Panc1 (cell line): ENCODE data around the gene BSND. TPM values are rescaled to one million over a fixed set of nuclear protein-coding genes. Genes with fewer than 3 reads are reported as not detected.

Experiments used
- ATAC-seq: fragments of 200-7000 bp; cut with Tn5 transposase; 2 replicates; pipeline ENCODE4 v1.9.1; 2020; ENCODE audit warnings: mild to moderate bottlenecking, moderate library complexity
- BruUV-seq: library from RNA; stranded (reverse); fragments of 400-500 nt; replicated peaks from 2 replicates; lab custom pipeline; 2021; lab: Mats Ljungman, UMichigan
- CTCF ChIA-PET: fragments of 300-600 bp; sonication (Branson Sonifier 250); formaldehyde crosslinking; loops from one replicate; lab custom pipeline; 2022; ENCODE audit warnings: antibody characterized with exemption; lab: Charles Lee
- POLR2A ChIA-PET: fragments of 300-600 bp; sonication (Branson Sonifier 250); formaldehyde crosslinking; loops from one replicate; lab custom pipeline; 2022; ENCODE audit warnings: antibody characterized with exemption; lab: Charles Lee
- DNase-seq: peaks from one replicate; pipeline ENCODE4 v3.0.0-alpha.2; 2010; ENCODE audit warnings: low read depth, low spot score
- H3K27ac ChIP-seq: 2 replicates; pipeline ENCODE4 v1.5.1; 2011; ENCODE audit warnings: mild to moderate bottlenecking, low read length, inconsistent platforms
- H3K27me3 ChIP-seq: fragments of 200-500 bp; sonication (Bioruptor generic); 2 replicates; pipeline ENCODE4 v1.6.0; 2014; ENCODE audit warnings: low read length, inconsistent platforms; ENCODE audit not compliant: control insufficient read depth, insufficient read depth
- H3K36me3 ChIP-seq: fragments of 200-500 bp; sonication (Bioruptor generic); 2 replicates; pipeline ENCODE4 v1.5.1; 2014; ENCODE audit warnings: inconsistent platforms, mild to moderate bottlenecking, low read length, moderate library complexity; ENCODE audit not compliant: control insufficient read depth, insufficient read depth
- H3K4me1 ChIP-seq: 2 replicates; pipeline ENCODE4 v1.5.1; 2011; ENCODE audit warnings: inconsistent platforms, mild to moderate bottlenecking, low read length, moderate library complexity; ENCODE audit not compliant: control insufficient read depth, insufficient read depth
- H3K4me3 ChIP-seq, 2 experiments: 2 replicates each; pipeline ENCODE4 v1.5.1; 2011 to 2012; ENCODE audit warnings: low read depth in 2 of 2, low read length in 2 of 2, mild to moderate bottlenecking in 2 of 2, inconsistent platforms in 1 of 2, moderate library complexity in 1 of 2
- H3K9me3 ChIP-seq: fragments of 200-500 bp; sonication (Bioruptor generic); 2 replicates; pipeline ENCODE4 v1.5.1; 2014; ENCODE audit warnings: low read depth, mild to moderate bottlenecking, inconsistent platforms, low read length, moderate library complexity; ENCODE audit not compliant: control insufficient read depth, insufficient read depth
- POLR2AphosphoS5 ChIP-seq: IDR thresholded peaks from 2 replicates; pipeline ENCODE4 v1.6.1; 2012; ENCODE audit warnings: mild to moderate bottlenecking, low read depth, low read length, moderate library complexity
- SIN3A ChIP-seq: IDR thresholded peaks from 2 replicates; pipeline ENCODE4 v1.6.1; 2012; ENCODE audit warnings: low read depth, mild to moderate bottlenecking, low read length, moderate library complexity, borderline replicate concordance; ENCODE audit not compliant: insufficient read depth
- TCF7L2 ChIP-seq: IDR thresholded peaks from 2 replicates; pipeline ENCODE4 v1.6.1; 2011; ENCODE audit warnings: mild to moderate bottlenecking, low read depth, low read length, inconsistent platforms
- in situ Hi-C: cut with HindIII; loops from 2 replicates; pipeline ENCODE4 v1.10.0; 2016; ENCODE audit warnings: low sequenced_read_pairs, low pct_unique_long_range_greater_than_20kb
- intact Hi-C: fragments of 100-400 bp; cut with micrococcal nuclease; formaldehyde crosslinking; loops from one replicate; pipeline ENCODE4 v1.10.0; 2022; ENCODE audit not compliant: unreplicated experiment
- total RNA-seq: library from RNA; stranded (reverse); gene quantifications from one replicate; pipeline ENCODE4 v1.2.1, GENCODE V29; 2021; ENCODE audit not compliant: unreplicated experiment
- TF ChIP-seq, protein P1 (sequence below), 2 experiments: IDR thresholded peaks; 2 replicates each; pipeline ENCODE4 v1.6.1; 2011 to 2012; ENCODE audit warnings: low read depth in 2 of 2, control low read depth in 1 of 2, low read length in 1 of 2, mild to moderate bottlenecking in 1 of 2, moderate library complexity in 1 of 2; ENCODE audit not compliant: insufficient read depth in 1 of 2
- TF ChIP-seq, protein P2 (sequence below): fragments of 450-650 bp; IDR thresholded peaks from 2 replicates; pipeline ENCODE4 v1.5.1; 2017; ENCODE audit warnings: mild to moderate bottlenecking

BSND gene
- total RNA-seq, 1 experiment from 2014 or later = not detected

DNA sequence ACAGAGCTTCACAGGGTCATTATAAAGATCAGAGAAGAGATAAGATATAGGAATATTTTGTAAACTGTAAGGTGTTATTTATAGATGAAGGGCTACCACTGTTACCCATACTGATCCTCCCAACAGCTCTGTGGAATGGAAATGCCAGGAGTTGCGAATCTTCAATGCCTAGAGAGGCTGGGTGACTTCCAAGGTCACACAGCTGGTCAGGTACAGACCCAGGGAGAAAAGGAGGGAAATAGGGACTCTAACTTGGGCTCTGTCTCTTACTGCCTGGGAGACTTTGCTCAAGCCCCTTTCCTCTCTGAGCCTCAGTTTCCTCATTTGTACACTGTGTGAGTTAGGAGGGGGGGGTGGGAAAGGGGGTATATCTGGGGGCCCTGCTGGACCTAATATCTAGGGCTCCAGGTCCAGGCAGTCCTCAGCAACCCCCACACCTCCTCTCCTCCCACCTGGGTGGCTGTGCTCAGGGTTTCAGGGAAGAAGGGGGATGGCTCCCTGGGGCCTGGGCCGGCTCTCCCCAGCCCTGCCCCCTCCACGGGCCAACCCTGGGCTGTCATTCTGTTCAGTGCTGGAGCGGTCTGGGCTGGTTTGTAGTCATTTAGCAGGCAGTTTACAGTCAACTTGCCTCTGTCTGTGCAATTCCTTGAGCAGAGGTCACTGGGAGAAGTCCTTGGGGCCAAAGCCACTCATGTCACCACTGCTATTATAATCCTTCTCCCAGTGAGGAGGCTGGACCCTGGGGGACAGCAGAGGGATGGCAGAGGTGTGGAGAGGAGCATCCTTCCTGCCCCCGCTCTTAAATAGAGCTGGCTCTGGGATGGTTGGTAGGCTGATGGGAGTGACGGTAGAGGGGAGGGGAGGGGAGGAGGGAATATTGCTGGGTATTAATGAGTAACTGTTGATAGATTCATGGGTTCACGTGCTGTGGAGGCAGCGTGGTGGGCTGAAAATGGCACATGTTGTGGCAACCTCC is 1.7 kb downstream of the BSND start:
- ATAC-seq (no peak), DNase-seq (no peak)
- Histone ChIP-seq H3K36me3 (no peaks in the 10 kb centered on the region), H3K27ac (no peak overlapping the region), H3K27me3 (no peaks in the 10 kb centered on the region), H3K9me3 (no peaks in the 10 kb centered on the region), H3K4me3 (no peak overlapping the region), H3K4me1 (no peaks in the 10 kb centered on the region)
- intact Hi-C loops (no loop called here), in situ Hi-C loops (no loop called here)
- ChIA-PET CTCF (interaction anchor here (0.8 kb wide), 1 partner anchor 10 kb away, joined by 3 read pairs; no protein-coding TSS in a partner anchor), POLR2A (interaction anchor here (0.6 kb wide), 1 partner anchor 136 kb away, joined by 3 read pairs; no protein-coding TSS in a partner anchor)
- TF ChIP-seq SIN3A (no peak), TCF7L2 (no peak), POLR2AphosphoS5 (no peak)
- TF ChIP-seq, protein P1, sequence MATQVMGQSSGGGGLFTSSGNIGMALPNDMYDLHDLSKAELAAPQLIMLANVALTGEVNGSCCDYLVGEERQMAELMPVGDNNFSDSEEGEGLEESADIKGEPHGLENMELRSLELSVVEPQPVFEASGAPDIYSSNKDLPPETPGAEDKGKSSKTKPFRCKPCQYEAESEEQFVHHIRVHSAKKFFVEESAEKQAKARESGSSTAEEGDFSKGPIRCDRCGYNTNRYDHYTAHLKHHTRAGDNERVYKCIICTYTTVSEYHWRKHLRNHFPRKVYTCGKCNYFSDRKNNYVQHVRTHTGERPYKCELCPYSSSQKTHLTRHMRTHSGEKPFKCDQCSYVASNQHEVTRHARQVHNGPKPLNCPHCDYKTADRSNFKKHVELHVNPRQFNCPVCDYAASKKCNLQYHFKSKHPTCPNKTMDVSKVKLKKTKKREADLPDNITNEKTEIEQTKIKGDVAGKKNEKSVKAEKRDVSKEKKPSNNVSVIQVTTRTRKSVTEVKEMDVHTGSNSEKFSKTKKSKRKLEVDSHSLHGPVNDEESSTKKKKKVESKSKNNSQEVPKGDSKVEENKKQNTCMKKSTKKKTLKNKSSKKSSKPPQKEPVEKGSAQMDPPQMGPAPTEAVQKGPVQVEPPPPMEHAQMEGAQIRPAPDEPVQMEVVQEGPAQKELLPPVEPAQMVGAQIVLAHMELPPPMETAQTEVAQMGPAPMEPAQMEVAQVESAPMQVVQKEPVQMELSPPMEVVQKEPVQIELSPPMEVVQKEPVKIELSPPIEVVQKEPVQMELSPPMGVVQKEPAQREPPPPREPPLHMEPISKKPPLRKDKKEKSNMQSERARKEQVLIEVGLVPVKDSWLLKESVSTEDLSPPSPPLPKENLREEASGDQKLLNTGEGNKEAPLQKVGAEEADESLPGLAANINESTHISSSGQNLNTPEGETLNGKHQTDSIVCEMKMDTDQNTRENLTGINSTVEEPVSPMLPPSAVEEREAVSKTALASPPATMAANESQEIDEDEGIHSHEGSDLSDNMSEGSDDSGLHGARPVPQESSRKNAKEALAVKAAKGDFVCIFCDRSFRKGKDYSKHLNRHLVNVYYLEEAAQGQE (IDR thresholded peaks at IDR 0.05; ENCODE audit: insufficient read depth in 1 of 2, low read depth in 2 of 2, low read length in 1 of 2) = no peak
- TF ChIP-seq, protein P2, sequence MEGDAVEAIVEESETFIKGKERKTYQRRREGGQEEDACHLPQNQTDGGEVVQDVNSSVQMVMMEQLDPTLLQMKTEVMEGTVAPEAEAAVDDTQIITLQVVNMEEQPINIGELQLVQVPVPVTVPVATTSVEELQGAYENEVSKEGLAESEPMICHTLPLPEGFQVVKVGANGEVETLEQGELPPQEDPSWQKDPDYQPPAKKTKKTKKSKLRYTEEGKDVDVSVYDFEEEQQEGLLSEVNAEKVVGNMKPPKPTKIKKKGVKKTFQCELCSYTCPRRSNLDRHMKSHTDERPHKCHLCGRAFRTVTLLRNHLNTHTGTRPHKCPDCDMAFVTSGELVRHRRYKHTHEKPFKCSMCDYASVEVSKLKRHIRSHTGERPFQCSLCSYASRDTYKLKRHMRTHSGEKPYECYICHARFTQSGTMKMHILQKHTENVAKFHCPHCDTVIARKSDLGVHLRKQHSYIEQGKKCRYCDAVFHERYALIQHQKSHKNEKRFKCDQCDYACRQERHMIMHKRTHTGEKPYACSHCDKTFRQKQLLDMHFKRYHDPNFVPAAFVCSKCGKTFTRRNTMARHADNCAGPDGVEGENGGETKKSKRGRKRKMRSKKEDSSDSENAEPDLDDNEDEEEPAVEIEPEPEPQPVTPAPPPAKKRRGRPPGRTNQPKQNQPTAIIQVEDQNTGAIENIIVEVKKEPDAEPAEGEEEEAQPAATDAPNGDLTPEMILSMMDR = no peak
- BruUV-seq = no TSS peak

DNA sequence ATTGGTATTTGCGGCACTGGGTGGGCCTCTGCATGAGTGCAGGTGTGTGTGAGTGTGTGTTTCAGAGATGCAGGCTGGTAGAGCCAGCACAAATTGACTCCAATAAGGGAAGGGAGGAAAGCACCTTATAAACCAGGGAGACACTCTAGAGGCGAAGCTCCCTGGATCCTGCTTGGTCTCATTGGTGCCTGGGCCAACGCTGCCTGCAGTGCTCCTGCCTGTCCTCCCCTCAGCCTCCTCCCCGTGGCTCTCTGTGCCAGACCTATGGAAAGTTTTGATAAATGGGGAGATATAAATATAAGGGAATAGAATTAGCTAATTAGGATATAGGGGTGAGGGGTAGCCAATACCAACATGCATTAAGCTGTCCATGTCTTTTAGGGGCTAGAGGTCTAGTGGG is 2.6 kb downstream of the BSND start:
- no peak overlapping the region for H3K27ac ChIP-seq
- no peaks in the 10 kb centered on the region for H3K9me3 ChIP-seq
- ChIA-PET POLR2A (no interaction called here), CTCF (no interaction called here)
- in situ Hi-C loops = no loop called here
- DNase-seq (no peak), ATAC-seq (no peak)
- no peaks in the 10 kb centered on the region for H3K36me3 ChIP-seq
- no peaks in the 10 kb centered on the region for H3K4me1 ChIP-seq
- no TSS peak for BruUV-seq
- no peak overlapping the region for H3K4me3 ChIP-seq
- no peaks in the 10 kb centered on the region for H3K27me3 ChIP-seq
- intact Hi-C loops = no loop called here
- TF ChIP-seq POLR2AphosphoS5 (no peak), SIN3A (no peak), TCF7L2 (no peak)
- TF ChIP-seq, protein P1 (IDR thresholded peaks at IDR 0.05; ENCODE audit: insufficient read depth in 1 of 2, low read depth in 2 of 2, low read length in 1 of 2) = no peak
- TF ChIP-seq, protein P2 = no peak
